Upper lobe of right lung (tissue), 1 donor: ENCODE results near the gene MAPK14. TPM values are rescaled to one million over a fixed set of nuclear protein-coding genes. Genes with fewer than 3 reads are reported as not detected.

ENCODE experiments used
- ATAC-seq: fragments of 200-7000 bp; cut with Tn5 transposase; one replicate; pipeline ENCODE4 v1.9.1; 2020; ENCODE audit warnings: mild to moderate bottlenecking, moderate library complexity
- DNase-seq: peaks from one replicate; pipeline ENCODE4 v3.0.0-alpha.2; 2020
- H3K27ac ChIP-seq: fragments of 200-600 bp; one replicate; pipeline ENCODE4 v1.8.0; 2022
- H3K27me3 ChIP-seq: fragments of 200-600 bp; one replicate; pipeline ENCODE4 v1.8.0; 2022; ENCODE audit warnings: mild to moderate bottlenecking
- H3K36me3 ChIP-seq: fragments of 200-600 bp; one replicate; pipeline ENCODE4 v1.8.0; 2022
- H3K4me1 ChIP-seq: fragments of 200-600 bp; one replicate; pipeline ENCODE4 v1.8.0; 2022
- H3K4me3 ChIP-seq: fragments of 200-600 bp; one replicate; pipeline ENCODE4 v1.8.0; 2022; ENCODE audit warnings: mild to moderate bottlenecking
- H3K9me3 ChIP-seq: fragments of 200-600 bp; one replicate; pipeline ENCODE4 v1.8.0; 2022
- CTCF ChIP-seq: fragments of 200-600 bp; IDR thresholded peaks from one replicate; pipeline ENCODE4 v1.8.0; 2022; ENCODE audit warnings: antibody characterized with exemption
- intact Hi-C: fragments of 100-400 bp; cut with DNase I; formaldehyde crosslinking; loops from one replicate; pipeline ENCODE4 v1.11.0; 2022
- total RNA-seq: library from RNA; stranded (reverse); fragmentation: NEBNext Ultra II Directional; extraction: Animal tissue kit (Norgen Biotek cat#: 25700); gene quantifications from one replicate; pipeline ENCODE4 v1.2.1, GENCODE V29; 2021
- donor health status: DM: no; HTN: yes; CAD: no; lungs with severe emphysema.

MAPK14 gene
- total RNA-seq, 1 donor from 2014 or later = 60.6 TPM

GRCh38 chr6:36054956-36055355 lies 27.3 kb downstream of the MAPK14 start:
- intact Hi-C loops = no loop called here
- DNase-seq (no peak), ATAC-seq (no peak)
- Histone ChIP-seq H3K4me3 (no peak overlapping the region), H3K4me1 (peaks cover 23% of the 10 kb centered on the region), H3K27me3 (no peaks in the 10 kb centered on the region), H3K36me3 (peaks cover 23% of the 10 kb centered on the region), H3K27ac (no peak overlapping the region), H3K9me3 (no peaks in the 10 kb centered on the region)
- no peak for TF ChIP-seq CTCF

GRCh38 chr6:36056178-36056577 lies 28.6 kb downstream of the MAPK14 start:
- H3K4me1 ChIP-seq = peaks cover 16% of the 10 kb centered on the region
- no peak overlapping the region for H3K4me3 ChIP-seq
- TF ChIP-seq CTCF = no peak
- no peaks in the 10 kb centered on the region for H3K27me3 ChIP-seq
- DNase-seq (no peak), ATAC-seq (no peak)
- H3K27ac ChIP-seq = no peak overlapping the region
- H3K9me3 ChIP-seq = no peaks in the 10 kb centered on the region
- intact Hi-C loops = no loop called here
- peaks cover 31% of the 10 kb centered on the region for H3K36me3 ChIP-seq

- H3K27ac ChIP-seq = no peak overlapping the region
- no peaks in the 10 kb centered on the region for H3K27me3 ChIP-seq
- H3K4me1 ChIP-seq = peaks cover 24% of the 10 kb centered on the region
- no peak overlapping the region for H3K4me3 ChIP-seq
- no peak for TF ChIP-seq CTCF
- no peaks in the 10 kb centered on the region for H3K9me3 ChIP-seq
- intact Hi-C loops = no loop called here
- H3K36me3 ChIP-seq = peaks cover 19% of the 10 kb centered on the region
- DNase-seq (no peak), ATAC-seq (no peak)
Measured at GRCh38 chr6:36061236-36061635, 33.6 kb downstream of the MAPK14 start.

- TF ChIP-seq CTCF = no peak
- intact Hi-C loops = no loop called here
Measured at GRCh38 chr6:36062247-36062646, 34.6 kb downstream of the MAPK14 start.

GRCh38 chr6:36063318-36064060 lies 35.9 kb downstream of the MAPK14 start:
- no peaks in the 10 kb centered on the region for H3K27me3 ChIP-seq
- peaks cover 37% of the 10 kb centered on the region for H3K4me1 ChIP-seq
- H3K27ac ChIP-seq = no peak overlapping the region
- DNase-seq = no peak
- H3K36me3 ChIP-seq = peaks cover 19% of the 10 kb centered on the region
- ATAC-seq = no peak
- no peak for TF ChIP-seq CTCF
- H3K4me3 ChIP-seq = no peak overlapping the region
- intact Hi-C loops = no loop called here
- H3K9me3 ChIP-seq = no peaks in the 10 kb centered on the region

More at GRCh38 chr6:36062247-36062646, 34.6 kb downstream of the MAPK14 start:
- no peak for DNase-seq
- H3K27ac ChIP-seq = no peak overlapping the region
- peaks cover 35% of the 10 kb centered on the region for H3K4me1 ChIP-seq
- H3K36me3 ChIP-seq = peaks cover 19% of the 10 kb centered on the region
- ATAC-seq = no peak
- H3K9me3 ChIP-seq = no peaks in the 10 kb centered on the region
- no peaks in the 10 kb centered on the region for H3K27me3 ChIP-seq
- no peak overlapping the region for H3K4me3 ChIP-seq
